ENCODE data around the gene RMP24.

DNA sequence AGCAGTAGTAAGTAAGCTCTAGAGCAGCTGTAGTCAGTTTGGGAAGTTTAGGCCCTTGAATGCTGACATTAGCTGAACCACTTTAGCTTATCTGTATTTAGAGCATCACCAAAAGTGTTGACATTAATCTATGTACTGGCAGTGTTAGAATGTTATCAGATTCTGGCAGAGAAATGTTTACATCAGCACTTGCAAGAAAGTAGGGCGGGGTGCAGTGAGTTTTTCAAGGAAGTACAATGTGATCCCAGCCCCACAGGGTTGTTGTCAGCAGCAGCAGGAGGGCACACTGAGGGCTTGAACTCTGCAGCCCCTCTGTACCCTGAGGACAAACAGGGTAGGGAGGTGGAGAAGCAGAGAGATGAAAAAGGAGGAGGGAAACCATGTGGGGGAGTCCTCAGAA, 35.5 kb upstream of the RMP24 start:
- TF ChIP-seq POLR2A (IDR thresholded peaks at IDR 0.05): no peak
- TF ChIP-seq, protein P1, sequence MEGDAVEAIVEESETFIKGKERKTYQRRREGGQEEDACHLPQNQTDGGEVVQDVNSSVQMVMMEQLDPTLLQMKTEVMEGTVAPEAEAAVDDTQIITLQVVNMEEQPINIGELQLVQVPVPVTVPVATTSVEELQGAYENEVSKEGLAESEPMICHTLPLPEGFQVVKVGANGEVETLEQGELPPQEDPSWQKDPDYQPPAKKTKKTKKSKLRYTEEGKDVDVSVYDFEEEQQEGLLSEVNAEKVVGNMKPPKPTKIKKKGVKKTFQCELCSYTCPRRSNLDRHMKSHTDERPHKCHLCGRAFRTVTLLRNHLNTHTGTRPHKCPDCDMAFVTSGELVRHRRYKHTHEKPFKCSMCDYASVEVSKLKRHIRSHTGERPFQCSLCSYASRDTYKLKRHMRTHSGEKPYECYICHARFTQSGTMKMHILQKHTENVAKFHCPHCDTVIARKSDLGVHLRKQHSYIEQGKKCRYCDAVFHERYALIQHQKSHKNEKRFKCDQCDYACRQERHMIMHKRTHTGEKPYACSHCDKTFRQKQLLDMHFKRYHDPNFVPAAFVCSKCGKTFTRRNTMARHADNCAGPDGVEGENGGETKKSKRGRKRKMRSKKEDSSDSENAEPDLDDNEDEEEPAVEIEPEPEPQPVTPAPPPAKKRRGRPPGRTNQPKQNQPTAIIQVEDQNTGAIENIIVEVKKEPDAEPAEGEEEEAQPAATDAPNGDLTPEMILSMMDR (IDR thresholded peaks at IDR 0.05 in 4 of 5, conservative IDR thresholded peaks at IDR 0.05 in 1 of 5): no peak

Data from gastrocnemius medialis (tissue), 4 donors.